SW480 (cell line): ENCODE results near the gene BOC.
"Not testable (repeated sequence)": the region's sequence is repeated elsewhere in the genome, so short reads cannot be mapped to it uniquely, and the experiment has no call there.

ENCODE experiments used
- DNase-seq: peaks from one replicate; pipeline ENCODE4 v3.0.0-alpha.2; 2016; ENCODE audit warnings: low spot score

Gene BOC

GRCh38 chr3:113211330-113212149 lies at the start of gene BOC:
Gene BOC, plus strand, starts transcription at chr3:113211557. Its CDS starts 38,246 bp downstream, at chr3:113249803.
- peak; percentile 50 for DNase-seq

GRCh38 chr3:113161661-113162060 lies 49.7 kb upstream of the BOC start:
- no peak for DNase-seq

- no peak for DNase-seq
These were observed 48.2 kb upstream of the BOC start for GRCh38 chr3:113163152-113163551.

GRCh38 chr3:113165841-113166240 lies 45.5 kb upstream of the BOC start:
- DNase-seq = no peak

GRCh38 chr3:113166357-113166718 lies 45.0 kb upstream of the BOC start:
- no peak for DNase-seq

GRCh38 chr3:113166719-113167492 lies 44.5 kb upstream of the BOC start:
- peak; percentile 54 for DNase-seq

GRCh38 chr3:113167825-113168801 lies 43.2 kb upstream of the BOC start:
- DNase-seq = no peak

GRCh38 chr3:113169891-113170452 lies 41.4 kb upstream of the BOC start:
- DNase-seq = no peak

GRCh38 chr3:113170771-113171170 lies 40.6 kb upstream of the BOC start:
- DNase-seq = no peak

GRCh38 chr3:113171675-113172300 lies 39.6 kb upstream of the BOC start:
- not testable (repeated sequence) for DNase-seq

GRCh38 chr3:113173102-113173501 lies 38.3 kb upstream of the BOC start:
- DNase-seq = no peak

GRCh38 chr3:113174304-113174703 lies 37.1 kb upstream of the BOC start:
- no peak for DNase-seq

- DNase-seq = no peak
These were observed 36.4 kb upstream of the BOC start for GRCh38 chr3:113174801-113175485.

- DNase-seq = no peak
These were observed 33.8 kb upstream of the BOC start for GRCh38 chr3:113177526-113177925.

- no peak for DNase-seq
These were observed 32.0 kb upstream of the BOC start for GRCh38 chr3:113179235-113179824.

- no peak for DNase-seq
These were observed 27.4 kb upstream of the BOC start for GRCh38 chr3:113183748-113184661.

- DNase-seq = no peak
These were observed 26.0 kb upstream of the BOC start for GRCh38 chr3:113185194-113185835.

GRCh38 chr3:113186566-113186965 lies 24.8 kb upstream of the BOC start:
- no peak for DNase-seq

- no peak for DNase-seq
These were observed 18.1 kb upstream of the BOC start for GRCh38 chr3:113193288-113193687.
